Fibroblast of lung (primary cell): ENCODE data around the gene PDE4B.
"Not testable (repeated sequence)": the region's sequence is repeated elsewhere in the genome, so short reads cannot be mapped to it uniquely, and the experiment has no call there.

Experiments
- EZH2 ChIP-seq: IDR thresholded peaks from 2 replicates; pipeline ENCODE4 v1.5.1; 2012; ENCODE audit warnings: low read length, control low read depth, mild to moderate bottlenecking; ENCODE audit errors: missing control alignments
- TF ChIP-seq, protein P1 (sequence below), 2 donors: IDR thresholded peaks in 1 of 2; conservative IDR thresholded peaks in 1 of 2; 1 replicate in 1 of 2; 2 replicates in 1 of 2; pipeline ENCODE4 v1.5.1; 2011 to 2012; ENCODE audit warnings: low read length in 2 of 2, control low read depth in 1 of 2, inconsistent platforms in 1 of 2, low read depth in 1 of 2, mild to moderate bottlenecking in 1 of 2

DNA sequence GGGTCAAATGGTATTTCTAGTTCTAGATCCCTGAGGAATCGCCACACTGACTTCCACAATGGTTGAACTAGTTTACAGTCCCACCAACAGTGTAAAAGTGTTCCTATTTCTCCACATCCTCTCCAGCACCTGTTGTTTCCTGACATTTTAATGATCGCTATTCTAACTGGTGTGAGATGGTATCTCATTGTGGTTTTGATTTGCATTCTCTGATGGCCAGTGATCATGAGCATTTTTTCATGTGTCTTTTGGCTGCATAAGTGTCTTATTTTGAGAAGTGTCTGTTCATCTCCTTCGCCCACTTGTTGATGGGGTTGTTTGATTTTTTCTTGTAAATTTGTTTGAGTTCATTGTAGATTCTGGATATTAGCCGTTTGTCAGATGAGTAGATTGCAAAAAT, 274.5 kb downstream of the PDE4B start:
- TF ChIP-seq, protein P1, sequence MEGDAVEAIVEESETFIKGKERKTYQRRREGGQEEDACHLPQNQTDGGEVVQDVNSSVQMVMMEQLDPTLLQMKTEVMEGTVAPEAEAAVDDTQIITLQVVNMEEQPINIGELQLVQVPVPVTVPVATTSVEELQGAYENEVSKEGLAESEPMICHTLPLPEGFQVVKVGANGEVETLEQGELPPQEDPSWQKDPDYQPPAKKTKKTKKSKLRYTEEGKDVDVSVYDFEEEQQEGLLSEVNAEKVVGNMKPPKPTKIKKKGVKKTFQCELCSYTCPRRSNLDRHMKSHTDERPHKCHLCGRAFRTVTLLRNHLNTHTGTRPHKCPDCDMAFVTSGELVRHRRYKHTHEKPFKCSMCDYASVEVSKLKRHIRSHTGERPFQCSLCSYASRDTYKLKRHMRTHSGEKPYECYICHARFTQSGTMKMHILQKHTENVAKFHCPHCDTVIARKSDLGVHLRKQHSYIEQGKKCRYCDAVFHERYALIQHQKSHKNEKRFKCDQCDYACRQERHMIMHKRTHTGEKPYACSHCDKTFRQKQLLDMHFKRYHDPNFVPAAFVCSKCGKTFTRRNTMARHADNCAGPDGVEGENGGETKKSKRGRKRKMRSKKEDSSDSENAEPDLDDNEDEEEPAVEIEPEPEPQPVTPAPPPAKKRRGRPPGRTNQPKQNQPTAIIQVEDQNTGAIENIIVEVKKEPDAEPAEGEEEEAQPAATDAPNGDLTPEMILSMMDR (conservative IDR thresholded peaks at IDR 0.05 in 1 of 2, IDR thresholded peaks at IDR 0.05 in 1 of 2; ENCODE audit: low read depth in 1 of 2, low read length in 2 of 2): not testable (repeated sequence)
- not testable (repeated sequence) for TF ChIP-seq EZH2
